GM12878 (cell line): Measurements from ENCODE around the gene C1orf35. TPM values are rescaled to one million over a fixed set of nuclear protein-coding genes. Genes with fewer than 3 reads are reported as not detected.
A peak's percentile ranks its signal among the peaks of the same experiment; 100 is the strongest.

Experiments
- ATAC-seq: fragments of 200-7000 bp; cut with Tn5 transposase; 3 replicates; pipeline ENCODE4 v1.9.1; 2020; ENCODE audit warnings: mild to moderate bottlenecking, moderate library complexity
- BruUV-seq: library from RNA; stranded (reverse); fragments of 400-500 nt; replicated peaks from 2 replicates; lab custom pipeline; 2021; lab: Mats Ljungman, UMichigan
- CTCF ChIA-PET: fragments of 300-600 bp; sonication (Branson Sonifier 250); formaldehyde crosslinking; extraction: SDS; loops from one replicate; lab custom pipeline; 2021; ENCODE audit warnings: inconsistent platforms; lab: Yijun Ruan, JAX
- POLR2A ChIA-PET: fragments of 350-600 bp; formaldehyde crosslinking; extraction: SDS; loops from one replicate; lab custom pipeline; 2021; ENCODE audit warnings: inconsistent platforms; lab: Charles Lee
- RAD21 ChIA-PET: fragments of 300-600 bp; sonication (Branson Sonifier 250); formaldehyde crosslinking; loops from one replicate; lab custom pipeline; 2023; ENCODE audit warnings: antibody characterized with exemption; ENCODE audit not compliant: unreplicated experiment; lab: Charles Lee
- SMC1A ChIA-PET: fragments of 300-600 bp; sonication (Branson Sonifier 250); formaldehyde crosslinking; loops from one replicate; lab custom pipeline; 2023; ENCODE audit not compliant: unreplicated experiment, uncharacterized antibody; lab: Charles Lee
- DNase-seq: peaks from one replicate; pipeline ENCODE4 v3.0.0-alpha.2; 2011; ENCODE audit warnings: low read depth, low spot score
- FAIRE-seq: peaks from 3 replicates; lab custom pipeline; 2011; peaks lifted over from hg19 to GRCh38; lab: Jason Lieb, UNC
- H2AFZ ChIP-seq: 2 replicates; pipeline ENCODE4 v1.6.0; 2011; ENCODE audit warnings: low read depth, low read length, control low read depth; ENCODE audit not compliant: control insufficient read depth
- H3K27ac ChIP-seq: 2 replicates; pipeline ENCODE4 v1.5.1; 2011; ENCODE audit warnings: control low read depth; ENCODE audit not compliant: control insufficient read depth, insufficient read depth
- H3K27me3 ChIP-seq, 2 experiments: replicated peaks in 1 of 2; 2 replicates each; pipeline versions ENCODE4 v1.6.0 to v1.6.1; 2011; ENCODE audit warnings: low read length in 1 of 2; ENCODE audit not compliant: control insufficient read depth in 2 of 2, insufficient read depth in 2 of 2
- H3K36me3 ChIP-seq, 2 experiments: 2 replicates each; pipeline ENCODE4 v1.5.1; 2011; ENCODE audit warnings: low read length in 1 of 2; ENCODE audit not compliant: control insufficient read depth in 2 of 2, insufficient read depth in 2 of 2
- H3K4me1 ChIP-seq: 2 replicates; pipeline ENCODE4 v1.6.1; 2011; ENCODE audit warnings: mild to moderate bottlenecking, low read length, moderate library complexity, mixed read lengths; ENCODE audit not compliant: control insufficient read depth, insufficient read depth
- H3K4me2 ChIP-seq: 2 replicates; pipeline ENCODE4 v1.6.0; 2011; ENCODE audit warnings: control low read depth; ENCODE audit not compliant: control insufficient read depth, insufficient read depth
- H3K4me3 ChIP-seq: fragments of 200-600 bp; sonication (generic); 2 replicates; pipeline ENCODE4 v1.5.1; 2016
- H3K79me2 ChIP-seq: 2 replicates; pipeline ENCODE4 v1.6.0; 2011; ENCODE audit warnings: low read length; ENCODE audit not compliant: control insufficient read depth, insufficient read depth
- H3K9ac ChIP-seq: 2 replicates; pipeline ENCODE4 v1.8.0; 2011; ENCODE audit warnings: low read length, control low read depth, mixed read lengths; ENCODE audit not compliant: control insufficient read depth, insufficient read depth
- H3K9me3 ChIP-seq: replicated peaks from 3 replicates; pipeline ENCODE4 v1.5.1; 2011; ENCODE audit warnings: mild to moderate bottlenecking, low read length; ENCODE audit not compliant: control insufficient read depth, insufficient read depth
- H4K20me1 ChIP-seq: 2 replicates; pipeline ENCODE4 v1.6.0; 2011; ENCODE audit not compliant: control insufficient read depth, insufficient read depth
- MEF2B ChIP-seq: fragments of 450-650 bp; IDR thresholded peaks from 2 replicates; pipeline ENCODE4 v1.6.1; 2018; ENCODE audit warnings: mild to moderate bottlenecking, moderate library complexity; ENCODE audit not compliant: partially characterized antibody, poor library complexity, severe bottlenecking
- POLR2AphosphoS2 ChIP-seq: IDR thresholded peaks from 2 replicates; pipeline ENCODE4 v1.6.1; 2011; ENCODE audit warnings: low read depth, mild to moderate bottlenecking, low read length, improper control_type of control experiment, moderate library complexity
- ZBTB40 ChIP-seq: fragments of 450-650 bp; IDR thresholded peaks from 2 replicates; pipeline ENCODE4 v1.6.1; 2016; ENCODE audit warnings: mild to moderate bottlenecking, moderate library complexity, borderline replicate concordance
- WGBS: methylation state at CpG from one replicate; pipeline ENCODE4 v1.1.6; 2016; ENCODE audit warnings: low lambda C conversion rate; ENCODE audit not compliant: insufficient replicate concordance, insufficient coverage; ENCODE audit errors: missing lambda C conversion rate; 5-methylcytosine and 5-hydroxymethylcytosine counted together
- in situ Hi-C: fragments of 300-500 bp; cut with MboI; formaldehyde crosslinking; loops from 9 replicates; pipeline ENCODE4 v1.14.3; 2018; ENCODE audit warnings: mixed read lengths
- intact Hi-C: fragments of 100-400 bp; cut with micrococcal nuclease; formaldehyde crosslinking; loops from one replicate; pipeline ENCODE4 v1.14.2; 2022; ENCODE audit not compliant: unreplicated experiment
- polyA plus RNA-seq, 11 experiments: library from polyadenylated mRNA; depleted of rRNA in 4 of 11; unstranded in 6 of 11; stranded (reverse) in 5 of 11; fragments of >200 nt; fragmentation: Nextera tagmentation in 4 of 11; fragmentation: Illumina TruSeq in 1 of 11; extraction: Ambion mirVana in 4 of 11; extraction: Trizol in 1 of 11; gene quantifications; 1 replicate in 1 of 11; 2 replicates in 10 of 11; pipeline versions ENCODE4 v1.2.1 to v1.2.3, GENCODE V29; 2011 to 2016; ENCODE audit warnings: inconsistent platforms in 2 of 11, missing spikeins in 2 of 11, low read depth in 1 of 11
- total RNA-seq, 4 experiments: library from RNA; depleted of rRNA in 3 of 4; stranded (reverse); fragments of >200 nt in 3 of 4; fragmentation: Illumina TruSeq in 1 of 4; extraction: Trizol in 1 of 4; gene quantifications; 2 replicates each; pipeline versions ENCODE4 v1.2.1 to v1.2.3, GENCODE V29; 2013 to 2021

C1orf35 gene
- total and polyA plus RNA-seq, 10 of the 15 experiments (the other 5 are each of a cell fraction or from before 2014, with no cell fraction given), result 2.5 to 27.0 (median 10.6) TPM

GRCh38 chr1:228100822-228101613 is 2.1 kb downstream of the C1orf35 start:
- CTCF ChIA-PET, result interaction anchor here (0.8 to 1.0 kb wide), 2 partner anchors 17 to 101 kb away, joined by 3 to 5 read pairs; no protein-coding TSS in a partner anchor
- intact Hi-C loops (no loop called here), in situ Hi-C loops (no loop called here)
- Histone ChIP-seq H3K4me3 (peak overlapping the region; percentile 87; the same call in 1 of the 2 replicates), H3K36me3 (peaks cover 3 to 41% of the 10 kb centered on the region in 2 experiments; a peak in 3 of 4 replicates), H3K9ac (no peak overlapping the region; the same call in 1 of the 2 replicates), H3K9me3 (no peaks in the 10 kb centered on the region), H3K4me1 (peaks cover 10% of the 10 kb centered on the region), H3K79me2 (peaks cover 26% of the 10 kb centered on the region), H2AFZ (no peak overlapping the region), H3K27me3 (no peaks in the 10 kb centered on the region), H4K20me1 (peaks cover 11% of the 10 kb centered on the region), H3K4me2 (peak overlapping the region; percentile 66; the same call in 1 of the 2 replicates), H3K27ac (no peak overlapping the region)
- DNase-seq (no peak), FAIRE-seq (no peak), ATAC-seq (no peak)
- RAD21 ChIA-PET, result interaction anchor here (1.2 kb wide), 1 partner anchor 103 kb away, joined by 3 read pairs; no protein-coding TSS in a partner anchor
- POLR2A ChIA-PET, result interaction anchor here (1.2 kb wide), 1 partner anchor 14 kb away, joined by 5 read pairs; no protein-coding TSS in a partner anchor
- BruUV-seq, result TSS peak; percentile 75
- SMC1A ChIA-PET, result no interaction called here
- TF ChIP-seq POLR2AphosphoS2, result peak; percentile 43; the same call in 1 of the 2 replicates
- no peak for TF ChIP-seq ZBTB40
- TF ChIP-seq MEF2B, result no peak
- WGBS, result 66% methylated on average over 12 of the region's 12 CpGs
